ENCODE data around the gene TBC1D9. TPM values are rescaled to one million over a fixed set of nuclear protein-coding genes. Genes with fewer than 3 reads are reported as not detected.

TBC1D9 gene
- polyA plus RNA-seq, 1 of the 3 experiments (the other 2 are of a cell fraction) = 13.5 TPM

DNA sequence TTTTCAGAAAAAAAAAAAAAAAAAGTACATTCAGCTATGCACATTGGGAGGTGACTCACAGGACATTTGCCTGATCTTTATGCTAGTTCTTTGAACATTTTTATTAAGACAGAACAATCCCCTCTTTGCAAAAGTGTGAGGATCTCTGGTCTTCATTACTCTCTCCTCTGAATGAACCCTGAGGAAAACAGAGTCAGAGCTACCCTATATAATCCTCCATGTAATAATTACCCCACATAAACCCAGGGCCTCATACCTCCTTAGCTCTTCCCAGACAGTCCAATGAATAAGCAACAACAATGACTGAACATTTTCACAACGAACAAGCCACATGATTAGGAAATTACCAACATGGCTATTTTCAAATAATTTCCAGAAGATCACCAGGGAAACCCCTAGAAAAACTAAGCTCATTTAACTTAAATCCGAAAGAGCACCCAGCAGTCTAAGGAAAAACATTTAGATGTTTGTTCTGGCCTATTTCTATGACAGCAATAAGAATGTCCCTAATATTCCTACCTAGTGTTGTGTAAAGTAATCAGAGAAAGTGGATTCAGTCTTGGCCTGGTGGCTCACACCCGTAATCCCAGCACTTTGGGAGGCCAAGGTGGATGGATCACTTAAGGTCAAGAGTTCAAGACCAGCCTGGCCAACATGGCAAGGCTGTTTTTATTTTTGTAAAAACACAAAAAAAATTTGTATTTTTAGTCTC lies 37.8 kb downstream of the TBC1D9 start:
- POLR2A ChIA-PET = no interaction called here
- H3F3A ChIP-seq (replicated peaks; ENCODE audit: insufficient read depth) = peaks cover 14% of the 10 kb centered on the region
- peak overlapping the region in 1 of 2 experiments; percentile 82; a peak in 3 of 4 replicates for H3K27ac ChIP-seq (ENCODE audit: low read depth in 2 of 2, low read length in 1 of 2)
- WGBS (ENCODE audit: low lambda C conversion rate) = 54% methylated on average over 3 of the region's 3 CpGs
- H4K20me1 ChIP-seq (ENCODE audit: insufficient read depth) = no peaks in the 10 kb centered on the region
- CTCF ChIA-PET = interaction anchor here (1.0 kb wide), 1 partner anchor 17 kb away, joined by 3 read pairs; no protein-coding TSS in a partner anchor
- peaks cover 6 to 28% of the 10 kb centered on the region in 2 experiments for H3K4me1 ChIP-seq (ENCODE audit: control insufficient read depth in 1 of 2, insufficient read depth in 2 of 2, low read depth in 1 of 2, low read length in 1 of 2)
- no peaks in the 10 kb centered on the region for H3K9me3 ChIP-seq
- no peak overlapping the region for H3K4me3 ChIP-seq (ENCODE audit: low read depth in 2 of 2, low read length in 1 of 2)
- H3K79me2 ChIP-seq (ENCODE audit: insufficient read depth) = peaks cover 44% of the 10 kb centered on the region; the same call in 1 of the 2 replicates
- peak overlapping the region; percentile 47 for H3K9ac ChIP-seq
- no peaks in the 10 kb centered on the region for H3K27me3 ChIP-seq (ENCODE audit: insufficient read depth)
- H3K4me2 ChIP-seq = peak overlapping the region; percentile 39; the same call in 1 of the 2 replicates
- no peaks in the 10 kb centered on the region for H3K36me3 ChIP-seq (replicated peaks in 1 of 2; ENCODE audit: control insufficient read depth in 1 of 2, insufficient read depth in 2 of 2, low read length in 1 of 2)
- peak; percentile 25; the same call in 1 of the 2 replicates for TF ChIP-seq JUND (IDR thresholded peaks at IDR 0.05)
- TF ChIP-seq YY1 (IDR thresholded peaks at IDR 0.05; ENCODE audit: low read depth) = no peak
- no peak for DNase-seq
- 0 out of 2 replicates have a peak overlapping the region, but pooled peaks have one; percentile 12 for H2AFZ ChIP-seq (ENCODE audit: low read depth)
- H3K9me2 ChIP-seq = no peaks in the 10 kb centered on the region

DNA sequence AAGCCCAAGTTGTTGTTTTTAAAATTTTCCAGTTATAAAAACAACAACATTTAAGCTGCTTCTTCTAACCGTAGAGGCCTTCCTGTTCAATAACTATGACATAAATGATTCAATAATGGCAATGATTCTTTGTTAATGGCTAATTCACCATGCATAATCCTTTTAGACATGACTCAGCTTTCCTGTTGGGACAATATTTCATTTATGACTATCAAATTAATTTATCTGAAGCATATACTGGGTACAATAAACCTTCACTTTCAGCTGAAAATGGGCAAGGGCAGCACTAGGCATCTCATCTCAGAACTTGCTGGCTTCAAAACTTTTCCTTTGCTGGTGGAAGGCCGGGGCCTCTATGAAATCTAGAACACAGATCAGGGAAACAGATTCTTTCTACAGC lies 38.9 kb downstream of the TBC1D9 start:
- peaks cover 6 to 28% of the 10 kb centered on the region in 2 experiments for H3K4me1 ChIP-seq (ENCODE audit: control insufficient read depth in 1 of 2, insufficient read depth in 2 of 2, low read depth in 1 of 2, low read length in 1 of 2)
- H3K9me2 ChIP-seq = no peaks in the 10 kb centered on the region
- CTCF ChIA-PET = no interaction called here
- H3K27me3 ChIP-seq (ENCODE audit: insufficient read depth) = no peaks in the 10 kb centered on the region
- peaks cover 40% of the 10 kb centered on the region for H3K79me2 ChIP-seq (ENCODE audit: insufficient read depth)
- H3K4me3 ChIP-seq (ENCODE audit: low read depth in 2 of 2, low read length in 1 of 2) = peak overlapping the region in 1 of 2 experiments; percentile 30; a peak in 2 of 4 replicates
- peak; percentile 32; the same call in 1 of the 2 replicates for TF ChIP-seq FOSL2 (IDR thresholded peaks at IDR 0.05; ENCODE audit: borderline replicate concordance, low read depth)
- TF ChIP-seq JUND (IDR thresholded peaks at IDR 0.05) = 0 out of 2 replicates have a peak, but pooled peaks have one; percentile 16
- TF ChIP-seq, protein P1, sequence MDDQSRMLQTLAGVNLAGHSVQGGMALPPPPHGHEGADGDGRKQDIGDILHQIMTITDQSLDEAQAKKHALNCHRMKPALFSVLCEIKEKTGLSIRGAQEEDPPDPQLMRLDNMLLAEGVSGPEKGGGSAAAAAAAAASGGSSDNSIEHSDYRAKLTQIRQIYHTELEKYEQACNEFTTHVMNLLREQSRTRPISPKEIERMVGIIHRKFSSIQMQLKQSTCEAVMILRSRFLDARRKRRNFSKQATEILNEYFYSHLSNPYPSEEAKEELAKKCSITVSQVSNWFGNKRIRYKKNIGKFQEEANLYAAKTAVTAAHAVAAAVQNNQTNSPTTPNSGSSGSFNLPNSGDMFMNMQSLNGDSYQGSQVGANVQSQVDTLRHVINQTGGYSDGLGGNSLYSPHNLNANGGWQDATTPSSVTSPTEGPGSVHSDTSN (IDR thresholded peaks at IDR 0.05) = peak; percentile 76
- 0 out of 2 replicates have a peak, but pooled peaks have one; percentile 38 for TF ChIP-seq TEAD4 (IDR thresholded peaks at IDR 0.05; ENCODE audit: borderline replicate concordance, insufficient read depth)
- peak; percentile 46 for TF ChIP-seq TCF12 (IDR thresholded peaks at IDR 0.05)
- no peak for TF ChIP-seq ELF1 (IDR thresholded peaks at IDR 0.05)
- peak overlapping the region in 1 of 2 experiments; percentile 82; a peak in 2 of 4 replicates for H3K27ac ChIP-seq (ENCODE audit: low read depth in 2 of 2, low read length in 1 of 2)
- H3K36me3 ChIP-seq (replicated peaks in 1 of 2; ENCODE audit: control insufficient read depth in 1 of 2, insufficient read depth in 2 of 2, low read length in 1 of 2) = no peaks in the 10 kb centered on the region
- H3K4me2 ChIP-seq = peak overlapping the region; percentile 65
- WGBS (ENCODE audit: low lambda C conversion rate) = 10% methylated on average over 2 of the region's 2 CpGs
- no peak overlapping the region for H3K9ac ChIP-seq
- H3K9me3 ChIP-seq = no peaks in the 10 kb centered on the region
- H3F3A ChIP-seq (replicated peaks; ENCODE audit: insufficient read depth) = peaks cover 14% of the 10 kb centered on the region
- POLR2A ChIA-PET = no interaction called here
- no peaks in the 10 kb centered on the region for H4K20me1 ChIP-seq (ENCODE audit: insufficient read depth)
- H2AFZ ChIP-seq (ENCODE audit: low read depth) = 0 out of 2 replicates have a peak overlapping the region, but pooled peaks have one; percentile 4
- no peak for DNase-seq

DNA sequence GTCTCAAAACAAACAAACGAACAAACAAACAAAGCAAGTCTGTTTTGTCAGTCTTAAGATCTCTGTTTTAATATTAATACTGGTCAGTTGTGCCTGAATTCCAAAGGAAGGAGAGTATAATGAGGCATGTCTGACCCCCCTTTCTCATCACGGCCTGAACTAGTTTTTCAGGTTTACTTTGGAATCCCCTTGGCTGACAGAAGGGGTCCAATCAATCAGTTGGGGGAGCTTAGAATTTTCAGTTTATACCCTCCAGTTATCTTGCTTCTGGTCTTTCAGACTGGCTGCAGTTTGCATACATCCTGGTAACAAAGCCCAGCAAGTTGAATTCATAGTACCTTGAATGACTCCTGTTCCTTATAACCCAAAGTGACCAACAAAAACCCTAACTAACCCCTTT lies 41.1 kb downstream of the TBC1D9 start:
- no peak for DNase-seq
- 89% methylated on average over 2 of the region's 2 CpGs for WGBS (ENCODE audit: low lambda C conversion rate)
- CTCF ChIA-PET = interaction anchor here (0.6 to 1.5 kb wide), 3 partner anchors 42 to 1637 kb away, joined by 3 to 5 read pairs (median 3); no protein-coding TSS in a partner anchor
- TF ChIP-seq FOXM1 (IDR thresholded peaks at IDR 0.05; ENCODE audit: low read depth) (no peak), GATA2 (CRISPR knock-in tag; IDR thresholded peaks at IDR 0.05) (no peak), FOSL2 (IDR thresholded peaks at IDR 0.05; ENCODE audit: borderline replicate concordance, low read depth) (no peak), ELF1 (IDR thresholded peaks at IDR 0.05) (no peak), RXRA (IDR thresholded peaks at IDR 0.05; ENCODE audit: borderline replicate concordance, low read depth) (no peak), TAF1 (IDR thresholded peaks at IDR 0.05; ENCODE audit: borderline replicate concordance, low read depth, low read length) (no peak), POLR2AphosphoS5 (IDR thresholded peaks at IDR 0.05; ENCODE audit: low read depth, low read length) (no peak), CHD2 (IDR thresholded peaks at IDR 0.05; ENCODE audit: low read length, partially characterized antibody) (no peak)
- TF ChIP-seq, protein P2, sequence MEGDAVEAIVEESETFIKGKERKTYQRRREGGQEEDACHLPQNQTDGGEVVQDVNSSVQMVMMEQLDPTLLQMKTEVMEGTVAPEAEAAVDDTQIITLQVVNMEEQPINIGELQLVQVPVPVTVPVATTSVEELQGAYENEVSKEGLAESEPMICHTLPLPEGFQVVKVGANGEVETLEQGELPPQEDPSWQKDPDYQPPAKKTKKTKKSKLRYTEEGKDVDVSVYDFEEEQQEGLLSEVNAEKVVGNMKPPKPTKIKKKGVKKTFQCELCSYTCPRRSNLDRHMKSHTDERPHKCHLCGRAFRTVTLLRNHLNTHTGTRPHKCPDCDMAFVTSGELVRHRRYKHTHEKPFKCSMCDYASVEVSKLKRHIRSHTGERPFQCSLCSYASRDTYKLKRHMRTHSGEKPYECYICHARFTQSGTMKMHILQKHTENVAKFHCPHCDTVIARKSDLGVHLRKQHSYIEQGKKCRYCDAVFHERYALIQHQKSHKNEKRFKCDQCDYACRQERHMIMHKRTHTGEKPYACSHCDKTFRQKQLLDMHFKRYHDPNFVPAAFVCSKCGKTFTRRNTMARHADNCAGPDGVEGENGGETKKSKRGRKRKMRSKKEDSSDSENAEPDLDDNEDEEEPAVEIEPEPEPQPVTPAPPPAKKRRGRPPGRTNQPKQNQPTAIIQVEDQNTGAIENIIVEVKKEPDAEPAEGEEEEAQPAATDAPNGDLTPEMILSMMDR (IDR thresholded peaks at IDR 0.05) = no peak
- TF ChIP-seq, protein P3, sequence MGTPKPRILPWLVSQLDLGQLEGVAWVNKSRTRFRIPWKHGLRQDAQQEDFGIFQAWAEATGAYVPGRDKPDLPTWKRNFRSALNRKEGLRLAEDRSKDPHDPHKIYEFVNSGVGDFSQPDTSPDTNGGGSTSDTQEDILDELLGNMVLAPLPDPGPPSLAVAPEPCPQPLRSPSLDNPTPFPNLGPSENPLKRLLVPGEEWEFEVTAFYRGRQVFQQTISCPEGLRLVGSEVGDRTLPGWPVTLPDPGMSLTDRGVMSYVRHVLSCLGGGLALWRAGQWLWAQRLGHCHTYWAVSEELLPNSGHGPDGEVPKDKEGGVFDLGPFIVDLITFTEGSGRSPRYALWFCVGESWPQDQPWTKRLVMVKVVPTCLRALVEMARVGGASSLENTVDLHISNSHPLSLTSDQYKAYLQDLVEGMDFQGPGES (IDR thresholded peaks at IDR 0.05; ENCODE audit: low read depth, low read length) = no peak

More for the DNA sequence above, 41.1 kb downstream of the TBC1D9 start:
- Histone ChIP-seq H3K4me3 (ENCODE audit: low read depth in 2 of 2, low read length in 1 of 2) (no peak overlapping the region), H4K20me1 (ENCODE audit: insufficient read depth) (no peaks in the 10 kb centered on the region), H2AFZ (ENCODE audit: low read depth) (no peak overlapping the region), H3K27ac (ENCODE audit: low read depth in 2 of 2, low read length in 1 of 2) (no peak overlapping the region), H3K27me3 (ENCODE audit: insufficient read depth) (no peaks in the 10 kb centered on the region), H3K4me2 (no peak overlapping the region), H3K9me3 (no peaks in the 10 kb centered on the region), H3K4me1 (ENCODE audit: control insufficient read depth in 1 of 2, insufficient read depth in 2 of 2, low read depth in 1 of 2, low read length in 1 of 2) (peaks cover 6 to 28% of the 10 kb centered on the region in 2 experiments), H3K9me2 (no peaks in the 10 kb centered on the region), H3K9ac (no peak overlapping the region), H3F3A (replicated peaks; ENCODE audit: insufficient read depth) (peaks cover 14% of the 10 kb centered on the region), H3K79me2 (ENCODE audit: insufficient read depth) (peaks cover 46% of the 10 kb centered on the region), H3K36me3 (replicated peaks in 1 of 2; ENCODE audit: control insufficient read depth in 1 of 2, insufficient read depth in 2 of 2, low read length in 1 of 2) (no peaks in the 10 kb centered on the region)
- POLR2A ChIA-PET = no interaction called here

Data from SK-N-SH (cell line).